ENCODE results near the gene GIT2. TPM values are rescaled to one million over a fixed set of nuclear protein-coding genes. Genes with fewer than 3 reads are reported as not detected.

The GIT2 gene
- total RNA-seq, 2 donors from 2014 or later: 27.0 to 27.9 TPM

GRCh38 chr12:109896188-109896587 lies 100.0 kb downstream of the GIT2 start:
- Mint-ChIP-seq H3K4me3 (no peak overlapping the region), H3K9me3 (no peaks in the 10 kb centered on the region), H3K36me3 (ENCODE audit: low read depth) (no peaks in the 10 kb centered on the region), H3K4me1 (peaks cover 19% of the 10 kb centered on the region), H3K27ac (no peak overlapping the region), H3K27me3 (ENCODE audit: insufficient read depth) (peaks cover 22% of the 10 kb centered on the region)
- H3K36me3 ChIP-seq (ENCODE audit: control insufficient read depth, insufficient read depth, low read length): no peaks in the 10 kb centered on the region
- TF ChIP-seq CTCF (conservative IDR thresholded peaks at IDR 0.05): no peak
- no peak overlapping the region for H3K9ac ChIP-seq (ENCODE audit: extremely low read depth, low read length, poor library complexity, severe bottlenecking)
- H3K9me3 ChIP-seq (ENCODE audit: control insufficient read depth, low read length): no peaks in the 10 kb centered on the region
- no peak overlapping the region for H3K4me3 ChIP-seq (ENCODE audit: low read length)
- 86 to 96% methylated on average over 4 to 6 of the region's 6 CpGs for WGBS, 2 experiments (ENCODE audit: insufficient coverage in 1 of 2, insufficient read length in 1 of 2)
- no peak for DNase-seq
- H3K4me1 ChIP-seq (ENCODE audit: control insufficient read depth, insufficient read depth, low read length): no peaks in the 10 kb centered on the region
- no peaks in the 10 kb centered on the region for H3K27me3 ChIP-seq (ENCODE audit: control insufficient read depth, insufficient read depth, low read length, poor library complexity, severe bottlenecking)
- H3K27ac ChIP-seq (ENCODE audit: low read depth, low read length): no peak overlapping the region

GRCh38 chr12:109894939-109895338 lies 101.2 kb downstream of the GIT2 start:
- H3K27me3 Mint-ChIP-seq (ENCODE audit: insufficient read depth): peaks cover 20% of the 10 kb centered on the region
- Histone ChIP-seq H3K27ac (ENCODE audit: low read depth, low read length) (no peak overlapping the region), H3K4me3 (ENCODE audit: low read length) (no peak overlapping the region), H3K9ac (ENCODE audit: extremely low read depth, low read length, poor library complexity, severe bottlenecking) (no peak overlapping the region), H3K4me1 (ENCODE audit: control insufficient read depth, insufficient read depth, low read length) (no peaks in the 10 kb centered on the region), H3K27me3 (ENCODE audit: control insufficient read depth, insufficient read depth, low read length, poor library complexity, severe bottlenecking) (no peaks in the 10 kb centered on the region), H3K9me3 (ENCODE audit: control insufficient read depth, low read length) (no peaks in the 10 kb centered on the region), H3K36me3 (ENCODE audit: control insufficient read depth, insufficient read depth, low read length) (no peaks in the 10 kb centered on the region)
- peaks cover 15% of the 10 kb centered on the region for H3K4me1 Mint-ChIP-seq
- DNase-seq: no peak
- no peaks in the 10 kb centered on the region for H3K36me3 Mint-ChIP-seq (ENCODE audit: low read depth)
- no peak overlapping the region for H3K27ac Mint-ChIP-seq
- TF ChIP-seq CTCF (conservative IDR thresholded peaks at IDR 0.05): no peak
- WGBS, 2 experiments (ENCODE audit: insufficient coverage in 1 of 2, insufficient read length in 1 of 2): 93% methylated on average over 4 of the region's 4 CpGs; no CpG with 5 or more reads in 1 of the 2 experiments
- H3K9me3 Mint-ChIP-seq: no peaks in the 10 kb centered on the region
- H3K4me3 Mint-ChIP-seq: no peak overlapping the region

- no peak for TF ChIP-seq CTCF (conservative IDR thresholded peaks at IDR 0.05)
- H3K27ac ChIP-seq (ENCODE audit: low read depth, low read length): no peak overlapping the region
- H3K4me3 ChIP-seq (ENCODE audit: low read length): no peak overlapping the region
- no peaks in the 10 kb centered on the region for H3K9me3 ChIP-seq (ENCODE audit: control insufficient read depth, low read length)
- H3K27me3 ChIP-seq (ENCODE audit: control insufficient read depth, insufficient read depth, low read length, poor library complexity, severe bottlenecking): no peaks in the 10 kb centered on the region
- H3K36me3 ChIP-seq (ENCODE audit: control insufficient read depth, insufficient read depth, low read length): no peaks in the 10 kb centered on the region
- Mint-ChIP-seq H3K9me3 (no peaks in the 10 kb centered on the region), H3K4me1 (peaks cover 13% of the 10 kb centered on the region), H3K27ac (no peak overlapping the region), H3K27me3 (ENCODE audit: insufficient read depth) (peaks cover 17% of the 10 kb centered on the region), H3K4me3 (no peak overlapping the region), H3K36me3 (ENCODE audit: low read depth) (no peaks in the 10 kb centered on the region)
- DNase-seq: no peak
- H3K4me1 ChIP-seq (ENCODE audit: control insufficient read depth, insufficient read depth, low read length): no peaks in the 10 kb centered on the region
- no peak overlapping the region for H3K9ac ChIP-seq (ENCODE audit: extremely low read depth, low read length, poor library complexity, severe bottlenecking)
- WGBS, 2 experiments (ENCODE audit: insufficient coverage in 1 of 2, insufficient read length in 1 of 2): 90 to 92% methylated on average over 6 to 7 of the region's 7 CpGs
Measured at GRCh38 chr12:109893261-109893995, 102.7 kb downstream of the GIT2 start.

Data from endodermal cell (in vitro differentiated cells).